ENCODE data around the gene SPNS3. TPM values are rescaled to one million over a fixed set of nuclear protein-coding genes. Genes with fewer than 3 reads are reported as not detected.

SPNS3 gene
- total and polyA plus RNA-seq, 2 donors (not counting 1 experiment from before 2014, with no cell fraction given) = 0.44 to 0.52 TPM

- H3K9me3 ChIP-seq (ENCODE audit: control extremely low read depth in 1 of 3, control insufficient read depth in 2 of 3, insufficient read depth in 1 of 3, low read length in 2 of 3) = no peaks in the 10 kb centered on the region
- Mint-ChIP-seq H3K4me1 (peaks cover 2% of the 10 kb centered on the region), H3K4me3 (no peak overlapping the region), H3K27ac (no peak overlapping the region), H3K27me3 (peaks cover 15% of the 10 kb centered on the region), H3K9me3 (ENCODE audit: insufficient read depth) (no peaks in the 10 kb centered on the region)
- H3K9ac ChIP-seq (ENCODE audit: low read length) = no peak overlapping the region
- 64% methylated on average over 23 of the region's 23 CpGs for WGBS (ENCODE audit: insufficient coverage)
- TF ChIP-seq, protein P1, sequence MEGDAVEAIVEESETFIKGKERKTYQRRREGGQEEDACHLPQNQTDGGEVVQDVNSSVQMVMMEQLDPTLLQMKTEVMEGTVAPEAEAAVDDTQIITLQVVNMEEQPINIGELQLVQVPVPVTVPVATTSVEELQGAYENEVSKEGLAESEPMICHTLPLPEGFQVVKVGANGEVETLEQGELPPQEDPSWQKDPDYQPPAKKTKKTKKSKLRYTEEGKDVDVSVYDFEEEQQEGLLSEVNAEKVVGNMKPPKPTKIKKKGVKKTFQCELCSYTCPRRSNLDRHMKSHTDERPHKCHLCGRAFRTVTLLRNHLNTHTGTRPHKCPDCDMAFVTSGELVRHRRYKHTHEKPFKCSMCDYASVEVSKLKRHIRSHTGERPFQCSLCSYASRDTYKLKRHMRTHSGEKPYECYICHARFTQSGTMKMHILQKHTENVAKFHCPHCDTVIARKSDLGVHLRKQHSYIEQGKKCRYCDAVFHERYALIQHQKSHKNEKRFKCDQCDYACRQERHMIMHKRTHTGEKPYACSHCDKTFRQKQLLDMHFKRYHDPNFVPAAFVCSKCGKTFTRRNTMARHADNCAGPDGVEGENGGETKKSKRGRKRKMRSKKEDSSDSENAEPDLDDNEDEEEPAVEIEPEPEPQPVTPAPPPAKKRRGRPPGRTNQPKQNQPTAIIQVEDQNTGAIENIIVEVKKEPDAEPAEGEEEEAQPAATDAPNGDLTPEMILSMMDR (IDR thresholded peaks at IDR 0.05) = no peak
- no peak for TF ChIP-seq EZH2 (IDR thresholded peaks at IDR 0.05; ENCODE audit: borderline replicate concordance, insufficient read depth, low read depth, low read length, poor library complexity, severe bottlenecking)
- intact Hi-C loops (cut with micrococcal nuclease) = no loop called here
- ChIA-PET CTCF (no interaction called here), POLR2A (no interaction called here)
- H3K4me2 ChIP-seq (replicated peaks; ENCODE audit: low read depth, low read length, poor library complexity, severe bottlenecking) = no peak overlapping the region
- no peak overlapping the region for H3K27ac ChIP-seq (ENCODE audit: low read length in 2 of 2)
- H3K36me3 ChIP-seq (replicated peaks in 1 of 2; ENCODE audit: control extremely low read depth in 1 of 2, control insufficient read depth in 1 of 2, extremely low read depth in 1 of 2, insufficient read depth in 2 of 2, low read length in 1 of 2) = peaks cover 0 to 4% of the 10 kb centered on the region in 2 experiments
- peaks cover 0 to 2% (median 0%) of the 10 kb centered on the region in 4 experiments for H3K27me3 ChIP-seq (replicated peaks in 1 of 4; ENCODE audit: control extremely low read depth in 1 of 4, control insufficient read depth in 3 of 4, insufficient read depth in 4 of 4, low read length in 3 of 4)
- no peak overlapping the region for H2AFZ ChIP-seq (ENCODE audit: insufficient read depth, low read depth, low read length, poor library complexity, severe bottlenecking)
- H3K4me1 ChIP-seq (ENCODE audit: control insufficient read depth in 2 of 2, insufficient read depth in 2 of 2, low read length in 2 of 2) = peaks cover 0 to 3% of the 10 kb centered on the region in 2 donors
- DNase-seq (no peak), ATAC-seq (ENCODE audit: low read depth) (no peak)
- H3K4me3 ChIP-seq (ENCODE audit: control extremely low read depth in 1 of 5, extremely low read depth in 1 of 5, insufficient read depth in 1 of 5, low read depth in 2 of 5, low read length in 4 of 5) = no peak overlapping the region
- H4K20me1 ChIP-seq (ENCODE audit: control insufficient read depth, insufficient read depth, low read length, poor library complexity, severe bottlenecking) = no peaks in the 10 kb centered on the region
- H3K79me2 ChIP-seq (ENCODE audit: control insufficient read depth, insufficient read depth, low read length) = no peaks in the 10 kb centered on the region
Observed at GRCh38 chr17:4533523-4534504, 100.1 kb downstream of the SPNS3 start.

DNA sequence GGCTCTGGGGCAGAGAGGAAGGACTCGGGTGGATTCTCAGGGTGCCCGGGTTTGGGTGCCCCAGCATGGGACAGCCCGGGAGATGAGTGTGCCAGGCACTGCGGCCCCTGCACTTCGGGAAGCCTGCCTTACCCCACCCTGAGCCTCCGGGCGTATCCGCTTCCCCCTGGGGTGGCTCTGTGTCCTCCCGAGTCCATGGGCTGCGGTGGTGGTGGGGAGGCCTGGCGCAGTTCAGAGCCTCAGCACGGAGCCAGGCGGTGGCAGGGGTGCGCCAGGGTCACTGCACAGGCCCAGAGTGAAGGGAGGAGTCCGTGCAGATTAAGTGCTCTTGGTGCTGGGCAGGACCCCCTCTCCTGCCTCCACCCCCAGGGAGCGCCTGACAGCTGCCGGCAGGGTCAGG lies 100.8 kb downstream of the SPNS3 start:
- ChIA-PET POLR2A (no interaction called here), CTCF (no interaction called here)
- Histone ChIP-seq H3K9me3 (ENCODE audit: control extremely low read depth in 1 of 3, control insufficient read depth in 2 of 3, insufficient read depth in 1 of 3, low read length in 2 of 3) (no peaks in the 10 kb centered on the region), H3K4me2 (replicated peaks; ENCODE audit: low read depth, low read length, poor library complexity, severe bottlenecking) (no peak overlapping the region), H3K36me3 (replicated peaks in 1 of 2; ENCODE audit: control extremely low read depth in 1 of 2, control insufficient read depth in 1 of 2, extremely low read depth in 1 of 2, insufficient read depth in 2 of 2, low read length in 1 of 2) (peaks cover 0 to 6% of the 10 kb centered on the region in 2 experiments), H3K4me3 (ENCODE audit: control extremely low read depth in 1 of 5, extremely low read depth in 1 of 5, insufficient read depth in 1 of 5, low read depth in 2 of 5, low read length in 4 of 5) (no peak overlapping the region), H4K20me1 (ENCODE audit: control insufficient read depth, insufficient read depth, low read length, poor library complexity, severe bottlenecking) (no peaks in the 10 kb centered on the region), H3K79me2 (ENCODE audit: control insufficient read depth, insufficient read depth, low read length) (no peaks in the 10 kb centered on the region), H3K9ac (ENCODE audit: low read length) (no peak overlapping the region), H2AFZ (ENCODE audit: insufficient read depth, low read depth, low read length, poor library complexity, severe bottlenecking) (no peak overlapping the region), H3K27ac (ENCODE audit: low read length in 2 of 2) (no peak overlapping the region), H3K27me3 (replicated peaks in 1 of 4; ENCODE audit: control extremely low read depth in 1 of 4, control insufficient read depth in 3 of 4, insufficient read depth in 4 of 4, low read length in 3 of 4) (peaks cover 0 to 2% (median 0%) of the 10 kb centered on the region in 4 experiments), H3K4me1 (ENCODE audit: control insufficient read depth in 2 of 2, insufficient read depth in 2 of 2, low read length in 2 of 2) (peaks cover 0 to 3% of the 10 kb centered on the region in 2 donors)
- intact Hi-C loops (cut with micrococcal nuclease) = no loop called here
- Mint-ChIP-seq H3K9me3 (ENCODE audit: insufficient read depth) (no peaks in the 10 kb centered on the region), H3K4me3 (no peak overlapping the region), H3K27ac (no peak overlapping the region), H3K4me1 (peaks cover 2% of the 10 kb centered on the region), H3K27me3 (peaks cover 13% of the 10 kb centered on the region)
- 93% methylated on average over 16 of the region's 17 CpGs for WGBS (ENCODE audit: insufficient coverage)
- DNase-seq = no peak
- TF ChIP-seq, protein P1 (IDR thresholded peaks at IDR 0.05) = no peak
- no peak for TF ChIP-seq EZH2 (IDR thresholded peaks at IDR 0.05; ENCODE audit: borderline replicate concordance, insufficient read depth, low read depth, low read length, poor library complexity, severe bottlenecking)
- ATAC-seq (ENCODE audit: low read depth) = no peak

All from B cell (primary cell).